GM21367 (cell line): ENCODE results near the gene PNMA6A.
"Not testable (repeated sequence)": the region's sequence is repeated elsewhere in the genome, so short reads cannot be mapped to it uniquely, and the experiment has no call there.

ENCODE experiments used
- ATAC-seq: cut with Tn5 transposase; IDR thresholded peaks from one replicate; pipeline ENCODE4 v1.9.1; 2021; ENCODE audit not compliant: unreplicated experiment

Gene PNMA6A

DNA sequence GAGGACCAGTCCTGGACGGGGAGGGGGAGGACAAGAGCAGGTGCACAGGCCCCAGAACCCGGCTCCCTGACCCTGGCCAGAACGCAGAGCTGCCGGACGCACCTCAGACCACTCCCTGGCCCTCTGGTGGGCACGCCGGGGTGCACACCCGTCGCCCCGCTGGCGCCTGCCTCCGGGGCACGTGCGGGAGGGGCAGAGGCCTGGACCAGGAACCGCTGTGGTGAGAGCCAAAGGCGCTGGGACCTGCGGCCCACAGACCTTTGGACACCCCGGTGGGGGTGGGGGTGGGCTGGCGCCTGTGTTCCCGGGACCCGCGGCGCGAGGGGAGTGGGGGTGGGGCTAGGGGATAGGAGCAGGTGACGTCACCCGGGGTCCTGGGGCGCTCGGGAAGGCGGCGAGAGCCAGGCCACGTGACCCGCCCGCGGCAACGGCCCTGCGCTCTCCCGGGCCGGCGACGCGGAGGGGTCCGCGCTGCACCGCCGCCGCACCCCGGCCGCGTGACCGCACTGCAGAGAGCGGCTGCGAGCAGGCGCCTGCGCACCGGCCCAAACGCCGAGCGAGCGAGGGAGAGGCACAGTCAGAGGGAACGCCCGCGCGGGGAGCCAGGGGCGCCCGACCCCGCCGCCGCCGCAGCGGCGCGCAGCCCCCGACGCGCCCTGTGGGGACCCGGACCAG lies at the start of gene PNMA6A:
Gene PNMA6A (plus strand): TSS at position 546 of the 675 bp plus-strand sequence. CDS start 609 bp downstream, outside the sequence.
- peak; percentile 51 for ATAC-seq

DNA sequence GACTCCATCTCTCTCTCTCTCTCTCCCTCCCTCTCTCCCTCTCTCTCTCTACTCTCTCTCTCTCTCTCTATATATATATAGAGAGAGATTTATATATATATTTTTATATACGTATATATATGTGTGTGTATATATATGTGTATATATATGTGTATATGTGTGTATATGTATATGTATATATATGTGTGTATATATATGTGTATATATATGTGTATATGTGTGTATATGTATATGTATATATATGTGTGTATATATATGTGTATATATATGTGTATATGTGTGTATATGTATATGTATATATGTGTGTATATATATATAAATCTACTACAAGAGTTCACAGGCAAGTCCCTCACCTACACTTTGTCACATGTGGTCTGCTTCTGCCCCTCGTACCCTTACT lies 45.8 kb upstream of the PNMA6A start:
- not testable (repeated sequence) for ATAC-seq

DNA sequence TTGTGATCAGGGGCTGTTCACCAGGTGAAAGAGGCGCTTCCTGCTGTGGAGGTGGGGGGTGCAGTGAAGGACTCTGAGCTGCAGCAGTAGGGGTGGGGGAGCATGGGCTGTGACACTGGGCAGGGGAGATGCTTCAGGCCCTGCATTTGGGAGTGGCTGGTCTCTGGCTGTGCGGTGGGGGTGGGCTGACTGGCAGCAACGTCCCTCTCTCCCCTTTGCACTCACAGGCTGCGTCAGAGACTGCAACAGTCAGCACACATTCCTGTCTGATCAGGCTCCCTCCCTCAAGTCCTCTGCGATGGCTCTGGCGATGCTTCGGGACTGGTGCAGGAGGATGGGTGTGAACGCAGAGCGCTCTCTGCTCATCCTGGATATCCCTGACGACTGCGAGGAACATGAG lies 43.8 kb upstream of the PNMA6A start:
- not testable (repeated sequence) for ATAC-seq

DNA sequence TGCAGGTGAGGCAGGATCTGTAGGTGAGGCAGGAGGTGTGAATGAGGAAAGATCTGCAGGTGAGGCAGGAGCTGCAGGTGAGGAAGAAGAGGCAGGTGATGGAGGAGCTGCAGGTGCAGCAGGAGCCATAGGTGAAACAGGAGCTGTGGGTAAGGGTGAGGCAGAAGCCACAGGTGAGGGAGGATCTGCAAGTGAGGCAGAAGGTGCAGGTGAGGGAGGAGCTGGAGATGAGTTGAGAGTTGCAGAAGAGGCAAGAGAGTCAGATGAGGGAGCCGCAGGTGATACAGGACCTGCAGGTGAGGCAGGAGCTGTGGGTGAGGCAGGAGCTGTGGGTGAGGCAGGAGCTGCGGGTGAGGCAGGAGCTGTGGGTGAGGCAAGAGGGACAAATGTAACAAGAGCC lies 43.1 kb upstream of the PNMA6A start:
- no peak for ATAC-seq

GRCh38 chrX:153029875-153030274 lies 42.4 kb upstream of the PNMA6A start:
- ATAC-seq, result no peak

DNA sequence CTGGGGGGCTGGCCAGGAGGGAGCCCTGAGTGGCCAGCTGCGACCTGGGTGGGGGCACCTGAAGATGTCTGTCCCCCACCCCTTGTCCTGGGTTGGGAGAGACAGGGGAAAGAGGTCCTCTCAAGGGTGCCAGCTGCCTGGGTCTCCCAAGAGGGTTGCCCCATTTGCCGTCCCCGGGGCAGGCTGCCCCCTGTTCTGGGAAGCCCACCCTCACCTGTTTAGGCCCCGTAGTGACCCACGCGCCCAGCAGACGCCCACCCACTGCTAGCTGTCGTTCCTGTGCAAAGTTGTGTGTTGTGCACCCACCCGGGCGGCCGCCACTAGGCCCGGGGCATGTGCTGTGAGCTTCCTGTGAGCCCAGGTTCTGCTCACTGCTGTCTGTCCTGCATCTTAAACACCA lies 41.5 kb upstream of the PNMA6A start:
- no peak for ATAC-seq

GRCh38 chrX:153032397-153033118 lies 39.7 kb upstream of the PNMA6A start:
- ATAC-seq, result peak; percentile 80

DNA sequence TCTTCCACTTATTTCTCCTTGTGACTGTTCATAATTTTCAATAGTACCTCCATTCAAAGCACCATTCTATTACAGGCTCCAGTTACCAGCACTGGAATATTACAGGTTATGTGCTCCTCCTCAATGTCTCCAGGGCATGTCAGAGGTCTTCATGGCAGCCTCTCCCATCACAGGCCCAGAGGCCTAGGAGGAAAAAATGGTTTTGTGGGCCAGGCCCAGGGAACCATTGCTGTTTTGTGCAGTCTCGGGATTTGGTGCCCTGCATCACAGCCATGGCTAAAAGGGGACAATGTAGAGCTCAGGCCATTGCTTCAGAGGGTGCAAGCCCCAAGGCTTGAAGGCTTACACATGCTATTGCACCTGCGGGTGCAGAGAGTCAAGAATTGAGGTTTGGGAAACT lies 23.2 kb upstream of the PNMA6A start:
- ATAC-seq, result no peak

- no peak for ATAC-seq
These were observed 19.7 kb upstream of the PNMA6A start for GRCh38 chrX:153052534-153052933.

DNA sequence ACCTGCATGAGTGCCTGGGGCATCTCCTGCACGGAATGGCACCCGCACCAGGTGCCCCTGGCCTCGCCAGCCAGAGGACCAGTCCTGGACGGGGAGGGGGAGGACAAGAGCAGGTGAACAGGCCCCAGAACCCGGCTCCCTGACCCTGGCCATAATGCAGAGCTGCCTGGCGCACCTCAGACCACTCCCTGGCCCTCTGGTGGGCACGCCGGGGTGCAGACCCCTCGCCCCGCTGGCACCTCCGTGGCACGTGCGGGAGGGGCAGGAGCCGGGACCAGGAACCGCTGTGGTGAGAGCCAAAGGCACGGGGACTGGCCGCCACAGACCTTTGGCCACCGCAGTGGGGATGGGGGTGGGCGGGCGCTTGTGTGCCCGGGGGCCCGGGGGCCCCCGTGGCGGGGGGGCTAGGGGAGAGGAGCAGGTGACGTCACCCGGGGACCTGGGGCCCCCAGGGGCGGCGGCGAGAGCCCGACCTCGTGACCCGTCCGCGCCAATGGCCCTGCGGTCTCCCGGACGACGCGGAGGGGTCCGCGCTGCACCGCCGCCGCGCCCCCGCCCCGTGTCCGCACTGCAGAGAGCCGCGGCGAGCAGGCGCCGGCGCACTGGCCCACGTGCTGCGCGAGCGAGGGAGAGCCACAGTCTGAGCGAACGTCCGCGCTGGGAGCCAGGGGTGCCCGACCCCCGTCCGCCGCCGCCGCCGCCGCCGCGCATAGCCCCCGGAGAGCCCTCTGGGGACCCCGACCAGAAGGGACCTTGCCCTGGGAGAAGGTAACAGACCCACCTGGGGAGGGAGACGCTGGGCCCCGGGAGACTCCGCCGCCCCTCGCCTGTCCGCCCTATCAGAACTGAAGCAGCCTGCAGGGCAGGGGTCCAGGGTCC lies 16.1 kb upstream of the PNMA6A start, which contains the start of gene PNMA3:
Gene PNMA3 (plus strand): TSS at position 600 of the 879 bp plus-strand sequence. CDS start 586 bp downstream, outside the sequence.
- no peak for ATAC-seq

- ATAC-seq, result no peak
These were observed 15.0 kb upstream of the PNMA6A start for GRCh38 chrX:153057281-153057680.

DNA sequence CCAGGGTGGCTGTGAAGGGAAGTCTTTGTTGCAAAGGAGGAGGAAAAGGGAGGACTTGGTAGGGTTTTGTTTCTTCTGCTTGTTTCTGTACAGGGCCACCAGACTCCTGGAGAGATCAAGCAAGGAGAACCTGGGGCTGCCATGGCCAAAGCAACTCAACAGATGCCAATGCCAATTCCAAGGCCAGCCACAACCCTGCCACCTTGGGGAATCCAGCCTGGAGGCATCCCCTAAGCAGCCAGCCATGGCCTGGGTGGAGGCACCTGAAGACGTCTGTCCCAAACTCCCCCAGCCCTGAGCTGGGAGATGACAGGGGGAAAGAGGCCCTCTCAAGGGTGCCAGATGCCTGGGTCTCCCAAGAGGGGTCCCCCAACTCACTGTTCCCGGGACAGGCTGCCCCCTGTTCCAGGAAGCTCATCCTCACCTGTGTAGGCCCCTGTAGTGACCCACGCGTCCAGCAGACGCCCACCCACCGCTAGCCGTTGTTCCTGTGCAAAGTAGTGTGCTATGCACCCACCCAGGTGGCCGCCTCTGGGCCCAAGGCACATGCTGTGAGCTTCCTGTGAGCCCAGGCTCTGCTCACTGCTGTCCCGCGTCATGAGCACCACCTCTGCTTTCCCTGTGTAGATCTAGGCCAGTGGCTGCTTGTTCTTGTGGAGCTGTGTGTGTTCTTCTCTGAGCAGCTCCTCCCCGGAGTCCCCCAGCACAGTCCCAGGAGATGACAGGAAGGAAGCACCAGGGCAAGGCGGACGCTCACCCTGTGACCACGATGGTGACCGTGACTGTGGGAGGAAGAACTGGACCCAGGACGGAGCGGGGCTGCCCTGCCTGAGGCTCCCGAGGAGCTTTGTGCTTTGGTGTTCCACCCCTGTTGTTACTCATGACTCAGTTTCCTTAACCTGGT lies 12.8 kb upstream of the PNMA6A start:
- ATAC-seq, result no peak

DNA sequence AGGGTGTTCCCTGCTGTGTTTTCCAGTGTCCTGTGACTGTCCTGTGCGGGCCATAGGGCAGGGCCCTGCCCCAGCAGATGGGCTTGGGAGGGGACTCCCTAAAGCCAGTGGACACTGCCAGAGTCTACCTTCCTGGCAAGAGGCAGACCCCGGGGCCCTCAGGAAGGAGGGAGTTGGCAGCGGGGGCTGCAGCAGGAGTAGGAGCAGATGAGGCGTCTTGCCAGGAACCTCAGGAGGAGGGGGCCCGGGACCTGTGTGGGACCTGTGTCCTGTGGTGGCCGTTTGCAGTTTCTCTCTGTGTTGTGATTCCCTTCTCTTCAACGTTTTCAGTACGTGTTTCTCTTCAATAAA lies 12.2 kb upstream of the PNMA6A start:
- no peak for ATAC-seq

DNA sequence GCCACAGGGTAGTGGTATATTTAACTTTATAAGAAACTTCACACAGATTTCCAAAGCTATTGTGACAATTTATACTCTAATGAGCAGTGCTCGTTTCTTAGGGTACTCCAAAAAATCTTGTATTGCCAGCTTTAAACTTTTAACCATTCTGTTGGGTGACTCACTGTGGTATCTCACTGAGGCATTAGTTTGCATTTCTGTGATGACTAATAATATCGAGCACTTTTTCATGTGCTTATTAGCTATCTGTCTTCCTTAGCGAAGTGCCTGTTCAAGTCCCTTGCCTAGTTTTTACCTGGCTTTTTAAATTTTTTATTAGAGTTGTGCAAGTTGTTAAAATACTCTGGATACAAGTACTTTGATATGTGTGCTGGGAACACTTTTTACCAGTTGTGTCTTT lies 10.5 kb upstream of the PNMA6A start:
- ATAC-seq, result no peak

- no peak for ATAC-seq
These were observed 8.9 kb upstream of the PNMA6A start for GRCh38 chrX:153063315-153063714.

DNA sequence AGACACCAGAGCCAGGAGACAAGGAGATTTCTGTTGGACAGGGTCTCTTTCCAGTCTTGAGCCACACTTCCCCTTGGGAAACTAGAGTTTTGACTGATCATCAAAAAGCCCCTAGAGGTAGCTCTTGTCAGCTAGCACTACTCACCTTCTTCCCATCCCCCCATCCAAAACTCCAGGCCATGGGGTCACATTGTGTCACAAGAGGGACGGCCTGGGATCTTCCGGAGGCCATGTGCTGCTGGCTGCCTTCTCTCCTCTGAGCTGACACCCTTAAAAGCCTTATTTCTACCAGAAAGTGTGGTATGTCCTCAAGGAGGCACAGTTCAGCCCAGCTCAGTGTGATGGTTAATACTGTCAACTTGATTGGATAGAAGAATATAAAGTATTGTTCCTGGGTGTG lies 8.2 kb upstream of the PNMA6A start:
- ATAC-seq, result no peak

DNA sequence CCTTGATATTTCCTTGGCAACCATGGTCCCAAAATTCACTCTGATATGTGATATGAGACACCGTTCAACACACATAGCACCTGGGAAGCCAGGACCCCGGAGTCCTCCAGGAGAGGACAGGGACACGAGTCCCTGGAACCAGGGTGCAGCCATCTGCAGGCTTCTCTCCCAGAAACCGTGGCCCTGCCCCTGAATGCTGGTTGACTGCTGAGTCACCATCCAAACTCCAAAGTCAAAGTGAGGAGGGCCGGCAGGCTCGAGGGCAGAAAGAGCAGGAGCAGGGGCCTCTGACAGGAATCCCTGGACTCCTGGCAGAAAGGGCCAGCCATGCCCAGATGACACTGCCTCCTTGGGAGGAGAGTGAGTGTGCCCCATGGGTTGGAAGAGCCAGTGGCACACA lies 6.9 kb upstream of the PNMA6A start:
- ATAC-seq, result no peak

GRCh38 chrX:153066402-153066801 lies 5.9 kb upstream of the PNMA6A start:
- not testable (repeated sequence) for ATAC-seq

DNA sequence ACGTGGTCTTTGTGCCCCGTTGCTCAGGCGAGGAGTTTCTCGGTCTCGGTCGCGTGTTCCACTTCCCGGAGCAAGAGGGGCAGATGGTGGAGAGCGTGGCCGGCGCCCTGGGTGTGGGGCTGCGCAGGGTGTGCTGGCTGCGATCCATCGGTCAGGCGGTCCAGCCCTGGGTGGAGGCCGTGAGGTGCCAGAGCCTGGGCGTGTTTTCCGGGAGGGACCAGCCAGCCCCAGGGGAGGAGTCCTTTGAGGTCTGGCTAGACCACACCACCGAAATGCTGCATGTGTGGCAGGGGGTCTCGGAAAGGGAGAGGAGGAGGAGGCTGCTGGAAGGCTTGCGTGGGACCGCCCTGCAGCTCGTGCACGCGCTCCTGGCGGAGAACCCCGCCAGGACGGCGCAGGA lies 1.1 kb downstream of the PNMA6A start:
- not testable (repeated sequence) for ATAC-seq

- no peak for ATAC-seq
These were observed 2.1 kb downstream of the PNMA6A start for GRCh38 chrX:153074262-153074899.
